NCI-H748 (cell line): Measurements from ENCODE around the gene STEAP2.
"Not testable (repeated sequence)": the region's sequence is repeated elsewhere in the genome, so short reads cannot be mapped to it uniquely, and the experiment has no call there.

Source experiments
- DNase-seq: peaks from one replicate; lab custom pipeline; 2025; ENCODE audit not compliant: unreplicated experiment; lab: John Stamatoyannopoulos, UW

The STEAP2 gene

DNA sequence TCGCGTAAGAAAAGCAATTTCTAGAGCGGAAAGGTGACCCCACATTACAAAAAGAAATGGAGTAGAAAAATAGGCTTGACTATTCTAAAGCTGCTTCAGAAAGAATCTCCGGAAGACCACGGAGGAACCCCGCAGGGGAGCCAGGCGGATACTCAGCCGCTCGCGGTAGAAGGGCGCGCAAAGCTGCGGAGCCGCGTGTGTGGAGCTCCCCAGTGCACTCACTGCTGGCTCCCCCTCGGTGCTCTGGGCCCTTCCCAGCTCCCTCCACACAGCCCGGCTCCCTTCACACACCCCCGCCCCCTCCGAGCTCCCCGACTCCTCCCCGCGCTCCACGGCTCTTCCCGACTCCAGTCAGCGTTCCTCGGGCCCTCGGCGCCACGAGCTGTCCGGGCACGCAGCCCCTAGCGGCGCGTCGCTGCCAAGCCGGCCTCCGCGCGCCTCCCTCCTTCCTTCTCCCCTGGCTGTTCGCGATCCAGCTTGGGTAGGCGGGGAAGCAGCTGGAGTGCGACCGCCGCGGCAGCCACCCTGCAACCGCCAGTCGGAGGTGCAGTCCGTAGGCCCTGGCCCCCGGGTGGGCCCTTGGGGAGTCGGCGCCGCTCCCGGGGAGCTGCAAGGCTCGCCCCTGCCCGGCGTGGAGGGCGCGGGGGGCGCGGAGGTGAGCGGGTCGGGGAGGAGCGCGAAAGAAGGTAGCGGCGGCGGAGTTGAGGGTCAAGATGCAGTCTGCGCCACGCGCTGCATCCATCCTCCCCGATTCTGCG, at the start of gene STEAP2:
TSS of gene STEAP2 (plus strand) at position 350 of the 758 bp plus-strand sequence. CDS start 13,343 bp downstream, outside the sequence.
- peak; percentile 88 for DNase-seq

DNA sequence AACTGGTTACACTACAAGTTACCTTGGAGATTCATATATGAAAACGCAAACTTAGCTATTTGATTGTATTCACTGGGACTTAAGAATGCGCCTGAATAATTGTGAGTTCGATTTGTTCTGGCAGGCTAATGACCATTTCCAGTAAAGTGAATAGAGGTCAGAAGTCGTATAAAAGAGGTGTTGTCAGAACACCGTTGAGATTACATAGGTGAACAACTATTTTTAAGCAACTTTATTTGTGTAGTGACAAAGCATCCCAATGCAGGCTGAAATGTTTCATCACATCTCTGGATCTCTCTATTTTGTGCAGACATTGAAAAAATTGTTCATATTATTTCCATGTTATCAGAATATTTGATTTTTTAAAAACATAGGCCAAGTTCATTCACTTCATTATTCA, 48.0 kb upstream of the STEAP2 start:
- no peak for DNase-seq

DNA sequence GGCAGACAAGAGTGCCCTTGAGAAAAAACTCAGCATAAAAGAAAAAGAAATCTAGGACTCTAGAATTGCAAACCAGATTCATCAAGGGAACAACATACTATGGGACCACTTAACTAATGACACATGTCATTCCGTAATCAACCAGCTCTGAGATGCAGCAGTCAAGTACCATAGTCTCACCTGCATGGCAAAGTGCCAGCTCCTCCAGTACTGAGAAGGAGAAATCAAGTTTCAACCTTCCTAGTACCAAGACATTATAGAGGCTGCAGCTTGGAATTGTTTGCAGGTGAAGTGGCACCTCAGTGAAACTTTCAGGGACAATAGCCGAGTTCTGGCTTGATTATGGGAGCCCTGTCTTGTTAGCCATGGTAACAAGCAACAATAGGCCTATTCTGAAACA, 45.8 kb upstream of the STEAP2 start:
- DNase-seq, result no peak

DNA sequence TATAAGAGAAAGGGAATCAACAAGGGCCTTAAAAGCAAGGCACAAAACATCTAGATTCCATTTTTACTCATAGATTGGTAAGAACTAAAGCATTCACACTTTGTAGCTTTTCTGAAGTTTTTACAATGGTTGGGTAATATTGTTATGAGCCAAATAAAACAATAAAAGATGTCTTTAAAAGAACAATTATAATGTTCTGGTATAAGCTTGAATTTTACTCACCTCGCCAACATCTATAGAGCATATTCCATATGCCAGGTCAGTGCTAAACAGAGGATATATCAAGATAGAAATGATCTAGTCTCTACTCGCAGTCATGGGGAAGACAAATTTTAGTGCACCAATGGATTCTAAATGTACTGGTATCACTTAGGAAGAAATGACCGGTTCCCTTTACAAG, 45.4 kb upstream of the STEAP2 start:
- DNase-seq, result no peak

DNA sequence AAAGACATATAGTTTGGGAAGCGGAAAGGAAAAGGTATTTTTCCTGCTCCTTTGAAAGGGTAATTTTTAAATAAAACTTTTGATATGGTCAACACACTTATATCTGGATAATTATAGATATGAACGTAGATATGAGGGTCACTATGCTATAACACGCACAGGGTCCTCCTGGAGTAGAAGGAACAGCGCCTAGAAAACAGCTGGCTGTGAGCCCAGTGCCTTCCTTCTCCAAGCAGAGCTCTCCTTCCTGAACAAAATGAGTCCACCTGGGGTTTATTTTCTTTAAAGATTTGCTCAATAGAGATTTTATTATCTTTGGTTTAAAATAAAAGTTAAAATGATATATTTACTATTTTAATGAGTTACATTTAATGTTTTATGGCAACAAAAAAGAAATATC, 44.2 kb upstream of the STEAP2 start:
- DNase-seq, result no peak

DNA sequence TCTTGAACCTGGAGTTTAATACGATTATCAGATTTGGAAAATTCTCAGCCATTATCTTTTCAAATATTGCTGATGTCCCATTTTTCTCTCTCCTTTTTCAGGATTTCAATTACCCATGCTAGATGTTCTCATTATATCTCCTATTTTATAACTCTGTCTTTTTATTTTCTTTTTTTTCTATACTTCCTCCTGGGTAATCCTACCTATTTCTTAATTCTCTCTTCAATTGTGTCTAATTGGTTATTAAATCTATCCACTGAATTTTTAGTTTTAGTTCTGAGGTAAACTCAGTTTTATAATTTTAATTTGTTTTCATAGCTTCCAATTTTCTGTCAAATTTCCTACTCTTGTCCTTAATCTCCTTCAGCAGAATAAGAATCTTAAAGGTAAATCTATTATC, 41.6 kb upstream of the STEAP2 start:
- DNase-seq, result no peak

DNA sequence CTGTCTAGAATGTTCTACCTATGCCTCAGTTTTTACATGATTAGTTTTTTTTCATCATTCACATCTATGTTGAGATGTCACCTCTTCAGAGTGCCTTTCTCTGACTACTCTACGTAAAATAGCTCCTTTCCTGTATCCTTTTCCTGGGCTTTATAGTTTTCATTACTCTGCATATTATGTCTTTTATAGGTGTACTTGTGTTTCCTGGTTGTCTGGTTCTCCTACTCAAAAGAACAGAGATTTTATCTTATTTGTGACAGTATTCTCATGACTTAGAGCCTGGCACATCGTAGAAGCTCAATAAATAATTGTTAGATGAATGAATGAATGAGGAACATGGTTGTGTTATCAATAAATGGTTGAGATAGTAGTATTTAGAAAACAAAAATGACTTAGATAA, 39.4 kb upstream of the STEAP2 start:
- no peak for DNase-seq

DNA sequence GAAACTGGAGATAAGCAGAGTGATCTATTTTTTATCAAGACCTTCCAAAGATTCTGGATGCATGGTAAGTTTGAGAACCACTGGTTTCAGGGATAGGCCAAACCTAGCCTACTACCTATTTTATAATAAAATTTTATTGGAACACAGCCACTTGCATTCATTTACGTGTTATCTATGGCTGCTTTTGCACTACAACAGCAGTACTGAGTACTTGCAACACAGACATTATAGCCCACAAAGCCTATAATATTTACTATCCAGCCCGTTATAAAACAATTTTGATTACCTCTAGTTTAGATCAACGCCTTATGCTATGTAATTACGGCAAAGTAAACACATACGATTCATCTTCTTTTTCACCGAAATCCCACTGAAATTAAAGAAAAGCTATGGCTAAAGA, 38.9 kb upstream of the STEAP2 start:
- DNase-seq, result no peak

DNA sequence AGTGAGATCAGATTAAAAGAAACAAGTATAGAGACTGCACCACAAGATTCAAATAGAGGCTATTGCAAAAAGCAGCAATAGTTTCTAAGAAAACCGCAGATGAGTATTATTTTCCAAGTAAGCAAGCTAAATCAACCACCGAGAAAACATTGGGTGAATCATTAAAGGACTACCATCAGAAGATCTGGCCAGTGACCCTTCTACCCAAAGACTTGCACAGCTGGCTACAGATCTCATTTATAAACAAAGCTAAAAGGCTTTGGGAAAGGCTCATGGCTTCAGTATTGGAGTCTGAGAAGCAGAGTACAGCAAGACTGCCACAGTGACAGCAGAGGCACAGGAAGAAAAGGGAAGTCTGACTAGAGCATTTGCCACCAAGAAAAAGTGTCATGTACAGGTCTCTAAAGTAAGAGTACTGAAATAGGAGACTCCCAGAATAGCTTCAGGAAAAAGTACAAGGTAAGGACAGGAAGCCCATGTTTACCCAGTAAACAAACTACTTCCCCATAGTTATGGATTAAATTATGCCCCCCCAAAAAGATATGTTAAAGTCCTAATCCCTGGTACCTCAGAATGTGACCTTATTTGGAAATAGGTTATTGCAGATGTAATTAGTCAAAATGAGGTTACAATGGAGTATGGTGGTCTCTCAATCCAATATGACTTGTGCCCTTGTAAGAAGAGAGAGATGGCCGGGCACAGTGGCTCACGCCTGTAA, 38.3 kb upstream of the STEAP2 start:
- no peak for DNase-seq

DNA sequence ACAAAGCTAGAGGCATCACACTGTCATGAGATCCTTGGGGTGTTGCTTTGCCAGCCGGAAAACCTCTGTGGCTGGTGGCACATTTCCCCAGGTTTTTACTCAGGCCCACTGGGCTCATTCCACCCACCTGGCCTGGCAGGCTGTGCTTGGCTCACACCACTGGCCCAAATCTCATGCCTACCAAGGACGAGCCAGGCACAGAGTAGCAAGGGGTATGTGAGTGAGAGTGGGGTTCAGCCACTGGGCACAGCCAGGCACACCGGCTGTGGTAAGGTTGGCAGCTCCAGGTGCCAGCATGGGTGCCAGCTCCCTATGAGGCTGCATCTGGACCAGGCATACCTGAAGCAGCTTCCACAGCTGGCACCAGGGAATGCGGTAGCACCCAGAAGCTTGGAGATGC, 35.9 kb upstream of the STEAP2 start:
- no peak for DNase-seq

DNA sequence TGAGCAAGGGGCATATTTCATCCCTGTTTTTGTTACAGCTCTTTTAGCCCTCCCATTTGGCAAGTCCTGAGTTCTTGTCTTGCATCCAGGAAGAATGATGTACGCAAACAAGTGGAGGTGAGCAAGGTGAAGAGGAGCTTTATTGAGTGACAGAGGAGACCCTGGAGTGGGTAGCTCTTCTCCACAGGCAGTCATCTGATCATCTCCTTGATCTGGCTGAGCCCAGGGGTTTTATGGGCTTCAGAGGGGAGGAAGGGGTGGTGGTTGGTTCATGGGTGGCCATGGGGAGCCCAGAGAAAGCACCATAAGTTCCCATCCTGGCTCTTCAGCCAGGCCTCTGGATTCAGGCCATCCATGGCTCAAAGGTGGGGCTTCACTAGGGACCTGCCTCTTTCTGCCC, 35.3 kb upstream of the STEAP2 start:
- DNase-seq, result no peak

DNA sequence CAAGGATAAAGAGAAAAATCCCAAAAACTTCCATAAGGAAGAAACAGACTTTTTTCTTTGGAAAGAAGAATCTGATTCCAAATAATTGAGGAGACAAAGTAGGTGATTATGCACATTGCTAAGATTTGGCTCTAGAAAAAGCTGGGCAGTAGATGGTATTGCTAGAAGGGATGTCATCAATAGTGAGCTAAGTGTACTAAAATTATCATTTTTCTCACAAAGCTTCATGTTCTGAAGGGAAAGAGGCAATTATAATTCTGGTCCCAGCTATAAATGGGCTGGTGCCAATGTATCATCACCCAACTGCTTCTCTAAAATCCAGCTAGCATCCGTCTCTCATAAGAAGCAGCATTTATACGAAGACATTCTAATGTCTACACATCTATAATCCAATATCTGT, 33.4 kb upstream of the STEAP2 start:
- no peak for DNase-seq

DNA sequence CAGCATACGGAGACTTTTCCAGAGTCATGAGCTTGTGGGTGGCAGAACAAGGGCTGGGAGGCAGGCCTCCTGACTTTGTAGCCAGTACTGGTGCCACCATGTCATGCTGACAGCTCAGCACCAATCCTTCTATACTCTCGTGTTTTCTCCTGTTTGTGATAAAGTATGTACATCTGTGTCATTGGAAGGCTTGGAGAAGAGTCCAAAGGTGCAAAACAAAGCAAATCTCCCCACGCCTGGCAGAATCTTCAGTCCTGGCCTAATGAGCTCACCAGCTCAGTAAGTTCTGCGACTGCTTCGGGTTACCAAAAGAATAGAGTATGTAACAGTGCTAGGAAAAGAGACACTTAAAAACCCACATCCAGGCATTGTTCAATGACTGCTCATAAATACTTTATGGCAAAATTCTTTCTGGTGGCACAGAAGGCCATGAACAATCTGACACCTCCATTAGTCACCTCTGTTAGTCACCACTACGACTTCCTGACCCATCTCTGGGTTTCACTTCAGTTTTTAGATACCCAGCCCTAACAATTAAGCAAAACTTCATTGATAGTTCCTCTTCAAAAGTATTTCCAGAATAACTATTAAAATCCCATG, 32.8 kb upstream of the STEAP2 start:
- DNase-seq, result no peak

DNA sequence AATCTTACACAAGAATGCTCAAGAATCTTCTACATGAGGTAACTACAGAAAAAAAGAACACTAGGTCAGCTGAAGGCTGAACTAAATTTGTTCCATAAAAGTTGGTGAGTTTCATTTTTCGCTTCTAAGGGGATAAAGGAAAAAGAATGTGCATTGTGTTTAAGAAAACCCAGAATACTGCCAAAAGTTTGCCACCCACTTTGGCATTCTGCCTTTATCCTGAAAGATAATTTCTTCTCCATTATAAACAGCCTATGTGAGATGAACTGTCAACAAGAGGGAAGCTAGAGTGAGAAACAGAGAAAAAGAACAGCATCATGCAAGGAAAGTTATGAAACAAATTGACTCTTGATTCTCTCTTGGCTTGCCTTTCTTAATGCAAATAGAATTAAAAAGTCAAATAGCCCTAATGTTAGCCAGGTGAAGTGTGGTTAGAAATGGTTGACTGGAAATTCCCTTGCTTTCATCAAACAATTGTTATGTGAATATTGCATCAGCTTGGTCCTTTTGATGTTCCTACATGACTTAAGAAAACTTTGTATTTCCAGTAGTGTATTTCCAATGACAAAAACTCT, 31.4 kb upstream of the STEAP2 start:
- DNase-seq, result no peak

DNA sequence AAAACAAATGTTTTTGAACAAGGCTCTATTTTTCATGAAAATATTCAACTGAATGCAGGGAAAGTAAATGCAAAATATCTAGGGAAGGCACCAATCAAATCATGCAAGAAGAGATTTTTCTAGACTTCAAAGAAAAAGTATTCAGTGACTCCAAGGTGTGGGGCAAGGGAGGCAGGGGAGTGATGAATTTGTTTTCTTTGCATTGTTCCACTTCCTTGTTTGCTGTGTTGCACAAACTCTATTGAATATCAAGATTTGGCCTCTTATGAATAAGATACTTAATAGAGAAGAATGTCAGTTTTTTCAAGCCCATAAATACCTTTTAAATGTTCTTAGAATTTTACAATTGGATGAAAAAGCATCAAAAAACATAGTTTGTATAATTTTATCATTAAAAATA, 30.9 kb upstream of the STEAP2 start:
- DNase-seq, result no peak

DNA sequence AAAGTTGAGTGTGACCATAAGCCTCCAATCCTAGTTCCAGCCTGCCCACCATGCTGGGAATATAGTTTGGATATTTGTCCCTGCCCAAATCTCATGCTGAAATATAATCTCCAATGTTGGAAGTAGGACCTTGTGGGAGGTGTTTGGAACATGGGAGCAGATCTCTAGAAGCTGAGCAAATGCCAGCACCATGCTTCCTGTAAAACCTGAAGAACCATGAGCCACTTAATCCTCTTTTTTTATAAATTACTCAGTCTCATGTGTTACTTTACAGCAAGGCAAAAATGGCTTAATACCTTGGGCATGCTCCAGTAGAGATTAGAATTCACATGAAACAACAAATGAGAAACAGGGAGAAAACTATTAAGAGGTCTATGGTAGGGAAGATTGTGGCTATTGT, 30.1 kb upstream of the STEAP2 start:
- no peak for DNase-seq

DNA sequence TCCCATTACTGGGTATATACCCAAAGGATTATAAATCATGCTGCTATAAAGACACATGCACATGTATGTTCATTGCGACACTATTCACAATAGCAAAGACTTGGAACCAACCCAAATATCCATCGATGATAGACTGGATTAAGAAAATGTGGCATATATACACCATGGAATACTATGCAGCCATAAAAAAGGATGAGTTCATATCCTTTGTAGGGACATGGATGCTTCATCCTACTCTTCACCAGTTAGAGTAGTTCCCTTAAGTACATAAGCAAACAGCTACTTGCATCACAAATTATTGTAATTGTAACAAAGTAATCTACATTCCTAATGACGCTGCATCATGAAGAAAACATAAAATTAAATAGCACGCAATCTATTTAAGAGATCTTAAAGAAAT, 25.2 kb upstream of the STEAP2 start:
- DNase-seq, result not testable (repeated sequence)

DNA sequence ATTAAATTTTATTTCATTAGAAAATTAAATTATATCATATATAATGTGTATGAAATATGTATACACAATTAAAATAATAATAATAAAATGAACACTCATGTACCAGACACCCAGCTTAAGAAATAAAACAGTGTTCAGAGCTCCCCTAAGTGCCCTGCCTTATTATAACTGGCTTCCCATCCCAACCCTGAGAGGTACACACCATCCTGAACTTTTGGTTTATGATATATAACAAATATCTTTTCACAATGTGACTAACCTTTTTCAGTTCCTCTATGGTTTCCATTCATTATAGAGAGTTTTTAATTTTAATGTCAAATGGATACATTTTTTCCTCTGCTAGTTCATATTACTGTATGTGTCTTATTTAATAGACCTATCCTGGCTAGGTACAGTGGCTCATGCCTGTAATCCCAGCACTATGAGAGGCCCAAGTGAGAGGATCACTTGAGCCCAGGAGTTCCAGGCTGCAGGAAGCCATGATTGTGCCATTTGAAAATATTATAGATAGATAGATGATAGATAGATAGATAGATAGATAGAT, 24.0 kb upstream of the STEAP2 start:
- no peak for DNase-seq

DNA sequence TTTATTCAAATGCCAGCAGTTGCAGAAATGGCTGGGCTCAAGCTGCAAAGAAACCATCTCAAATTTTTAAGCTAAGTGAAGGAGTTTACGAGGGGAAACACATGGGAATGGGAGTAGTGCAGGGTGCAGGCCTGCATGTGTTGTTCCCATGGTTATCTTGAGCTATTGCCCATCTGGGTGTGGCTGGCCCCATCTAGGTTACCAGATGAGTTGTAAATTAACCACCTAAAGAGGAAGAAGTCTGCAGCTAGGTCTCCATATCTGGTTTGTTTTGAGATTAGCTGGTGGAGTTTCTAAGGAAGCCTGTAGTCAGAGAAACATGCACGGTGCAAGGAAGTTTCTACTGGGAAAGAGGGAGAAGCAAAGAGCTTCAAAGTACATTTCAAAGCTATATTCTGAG, 23.3 kb upstream of the STEAP2 start:
- no peak for DNase-seq

DNA sequence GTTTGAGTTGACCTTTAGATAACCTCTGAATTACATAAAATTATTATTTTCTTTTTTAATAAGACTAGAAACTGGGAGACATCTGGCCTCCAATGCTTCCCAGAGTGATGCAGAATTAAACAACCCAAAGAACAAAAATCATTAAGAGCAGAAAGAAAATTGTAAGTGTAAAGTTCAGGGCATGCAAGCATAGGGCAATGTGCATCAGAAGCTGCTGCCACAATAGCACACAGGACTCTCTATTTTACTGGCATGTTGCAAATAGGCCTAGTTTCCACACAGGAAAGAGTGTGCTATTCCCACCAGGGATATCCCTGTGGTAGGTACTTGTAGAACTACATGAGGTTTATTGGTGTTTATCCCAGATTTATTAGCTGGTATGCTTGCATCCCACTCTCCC, 20.5 kb upstream of the STEAP2 start:
- DNase-seq, result no peak

DNA sequence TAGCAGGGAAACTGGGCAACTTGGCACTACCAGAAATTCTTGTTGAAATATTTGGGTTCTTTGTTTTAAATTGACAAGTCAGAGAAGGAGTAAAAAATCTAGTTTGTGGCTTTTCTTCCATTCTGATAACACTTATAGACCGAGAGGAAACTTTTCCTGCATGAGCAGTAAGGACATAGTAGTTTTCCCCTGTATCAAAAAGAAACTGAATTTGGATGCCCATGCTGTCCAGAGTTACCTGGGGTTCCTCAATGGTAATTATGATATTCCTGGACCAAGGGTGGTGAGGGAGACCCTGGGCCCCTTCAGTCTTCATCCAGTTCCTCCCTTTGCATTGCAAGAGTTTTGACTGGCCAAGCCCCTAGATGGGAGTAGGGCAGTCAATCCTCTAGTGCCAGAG, 19.9 kb upstream of the STEAP2 start:
- DNase-seq, result no peak
